Nucleus accumbens (tissue), 56 donors: Measurements from ENCODE around the gene TYW1B.
"Not testable (repeated sequence)": the region's sequence is repeated elsewhere in the genome, so short reads cannot be mapped to it uniquely, and the experiment has no call there.

ENCODE experiments used
- DNase-seq, 56 donors: peaks; one replicate each; lab custom pipeline; 2025; lab: John Stamatoyannopoulos, UW

TYW1B gene

GRCh38 chr7:72583620-72584361 lies 244.2 kb downstream of the TYW1B start:
- DNase-seq: not testable (repeated sequence)

GRCh38 chr7:72580142-72580770 lies 247.7 kb downstream of the TYW1B start:
- not testable (repeated sequence) for DNase-seq

DNA sequence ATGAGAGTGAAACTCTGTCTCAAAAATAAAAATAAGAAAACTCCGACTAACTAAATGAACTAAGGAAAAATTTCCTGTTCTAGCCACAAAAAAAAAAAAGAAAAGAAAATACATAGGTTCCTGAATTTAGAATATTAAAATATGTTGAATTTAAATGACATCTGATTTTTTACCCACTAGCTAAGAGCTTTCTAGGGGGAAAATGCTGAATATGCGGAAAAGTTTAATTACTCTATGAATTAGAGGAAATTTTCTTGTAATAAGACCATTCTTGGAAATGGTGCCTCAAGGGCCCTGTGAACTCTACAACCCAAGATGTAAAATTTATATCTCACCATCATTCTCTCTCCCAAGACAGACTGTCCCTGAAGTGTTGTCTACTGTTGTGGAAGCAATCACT lies 250.9 kb downstream of the TYW1B start:
- no peak for DNase-seq

GRCh38 chr7:72561988-72562387 lies 266.0 kb downstream of the TYW1B start:
- not testable (repeated sequence) for DNase-seq

- DNase-seq: not testable (repeated sequence)
Observed at GRCh38 chr7:72559546-72559945, 268.5 kb downstream of the TYW1B start.

DNA sequence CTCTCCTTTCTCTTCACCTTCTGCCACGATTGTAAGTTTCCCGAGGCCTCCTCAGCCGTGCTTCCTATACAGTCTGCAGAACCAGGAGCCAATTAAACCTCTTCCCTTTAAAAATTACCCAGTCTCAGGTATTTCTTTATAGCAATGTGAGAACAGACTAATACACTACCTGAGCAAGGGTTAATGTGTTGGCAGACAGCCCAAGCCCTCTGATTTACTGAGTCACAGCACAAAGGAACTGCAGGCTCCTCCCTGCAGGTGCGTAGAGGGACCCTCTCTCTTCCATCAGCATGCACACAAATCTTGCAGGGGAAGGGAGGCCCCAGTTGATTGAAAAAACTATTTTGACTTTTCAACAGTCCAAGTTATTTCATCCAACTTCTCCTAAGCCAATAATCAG lies 271.3 kb downstream of the TYW1B start:
- not testable (repeated sequence) for DNase-seq

DNA sequence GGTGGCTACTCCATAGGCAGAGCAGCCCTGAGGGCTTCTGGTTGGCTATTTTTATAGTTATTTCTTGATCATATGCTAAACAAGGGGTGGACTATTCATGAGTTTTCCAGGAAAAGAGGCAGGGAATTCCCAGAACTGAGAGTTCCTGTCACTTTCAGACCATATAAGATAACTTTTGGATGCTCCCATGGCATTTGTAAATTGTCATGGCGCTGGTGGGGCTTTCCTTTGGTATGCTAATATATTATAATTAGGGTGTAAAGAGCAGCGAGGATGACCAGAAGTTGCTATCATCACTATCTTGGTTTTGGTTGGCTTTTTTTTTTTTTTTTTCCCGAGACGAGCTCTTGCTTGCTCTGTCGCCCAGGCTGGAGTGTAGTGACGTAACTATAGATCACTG lies 272.8 kb downstream of the TYW1B start:
- DNase-seq: not testable (repeated sequence)

GRCh38 chr7:72554401-72554800 lies 273.6 kb downstream of the TYW1B start:
- DNase-seq: not testable (repeated sequence)

DNA sequence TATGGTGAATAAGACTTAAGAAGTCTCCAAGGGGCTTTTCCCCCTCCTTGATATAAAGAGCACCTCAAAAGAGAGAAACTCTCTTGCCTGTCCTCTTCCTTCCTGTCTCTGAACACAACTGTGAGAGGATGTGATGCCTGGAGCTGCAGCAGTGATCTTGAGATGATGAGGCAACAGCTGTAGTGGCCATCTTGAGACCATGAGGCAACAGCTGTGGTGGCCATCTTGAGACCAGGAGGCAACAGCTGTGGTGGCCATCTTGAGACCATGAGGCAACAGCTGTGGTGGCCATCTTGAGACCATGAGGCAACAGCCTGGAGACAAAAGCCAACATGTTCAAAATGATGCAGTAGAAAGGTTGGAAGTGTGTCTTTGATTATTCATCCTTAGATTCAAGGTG lies 277.5 kb downstream of the TYW1B start:
- not testable (repeated sequence) for DNase-seq

GRCh38 chr7:72546586-72547237 lies 281.3 kb downstream of the TYW1B start:
- DNase-seq: peak in 2 of 56 donors; percentile 4 to 5

GRCh38 chr7:72544531-72544930 lies 283.5 kb downstream of the TYW1B start:
- DNase-seq: not testable (repeated sequence)

GRCh38 chr7:72540923-72541322 lies 287.1 kb downstream of the TYW1B start:
- no peak for DNase-seq

GRCh38 chr7:72540106-72540611 lies 287.8 kb downstream of the TYW1B start:
- DNase-seq: no peak

GRCh38 chr7:72539702-72540101 lies 288.3 kb downstream of the TYW1B start:
- DNase-seq: no peak

DNA sequence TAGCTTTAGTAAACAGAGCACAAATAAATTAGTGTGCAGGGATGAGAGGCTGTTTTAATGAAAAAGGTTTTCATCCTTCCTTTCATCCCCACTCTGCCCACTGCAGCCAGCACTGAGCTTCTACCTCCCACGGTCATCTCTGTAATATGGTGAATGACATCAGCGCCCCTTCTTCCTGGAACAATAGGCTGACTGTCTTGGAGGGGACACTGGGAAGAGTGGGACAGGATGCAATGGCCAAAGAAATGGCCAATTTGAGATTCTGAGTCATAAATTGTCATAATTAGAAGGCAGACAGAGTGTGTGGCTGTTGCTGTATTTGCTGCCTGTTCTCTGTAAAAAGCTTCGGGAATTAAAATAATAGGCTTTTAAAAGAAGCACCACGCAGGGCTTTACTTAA lies 289.1 kb downstream of the TYW1B start:
- peak in 2 of 56 donors; percentile 1 to 37 for DNase-seq

GRCh38 chr7:72538147-72538546 lies 289.9 kb downstream of the TYW1B start:
- no peak for DNase-seq

GRCh38 chr7:72536038-72536437 lies 292.0 kb downstream of the TYW1B start:
- not testable (repeated sequence) for DNase-seq

- not testable (repeated sequence) for DNase-seq
Observed at GRCh38 chr7:72531048-72531447, 297.0 kb downstream of the TYW1B start.
